ENCODE data around the gene CDKL4.

DNA sequence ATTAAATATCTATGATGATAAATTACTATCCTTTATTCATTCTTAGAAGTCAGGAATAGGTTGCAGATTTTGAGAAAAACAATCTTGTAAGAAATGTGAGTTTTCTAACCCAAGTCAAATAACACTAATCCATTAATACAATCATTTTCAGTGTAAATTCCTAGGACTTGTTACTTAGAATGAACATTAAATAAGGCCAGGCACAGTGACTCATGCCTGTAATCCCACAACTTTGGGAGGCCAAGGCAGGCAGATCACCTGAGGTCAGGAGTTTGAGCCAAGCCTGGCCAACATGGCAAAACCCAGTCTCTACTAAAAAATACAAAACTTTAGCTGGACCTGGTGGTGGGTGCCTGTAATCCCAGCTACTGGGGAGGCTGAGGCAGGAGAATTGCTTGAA, 45.8 kb upstream of the CDKL4 start:
- TF ChIP-seq, protein P1, sequence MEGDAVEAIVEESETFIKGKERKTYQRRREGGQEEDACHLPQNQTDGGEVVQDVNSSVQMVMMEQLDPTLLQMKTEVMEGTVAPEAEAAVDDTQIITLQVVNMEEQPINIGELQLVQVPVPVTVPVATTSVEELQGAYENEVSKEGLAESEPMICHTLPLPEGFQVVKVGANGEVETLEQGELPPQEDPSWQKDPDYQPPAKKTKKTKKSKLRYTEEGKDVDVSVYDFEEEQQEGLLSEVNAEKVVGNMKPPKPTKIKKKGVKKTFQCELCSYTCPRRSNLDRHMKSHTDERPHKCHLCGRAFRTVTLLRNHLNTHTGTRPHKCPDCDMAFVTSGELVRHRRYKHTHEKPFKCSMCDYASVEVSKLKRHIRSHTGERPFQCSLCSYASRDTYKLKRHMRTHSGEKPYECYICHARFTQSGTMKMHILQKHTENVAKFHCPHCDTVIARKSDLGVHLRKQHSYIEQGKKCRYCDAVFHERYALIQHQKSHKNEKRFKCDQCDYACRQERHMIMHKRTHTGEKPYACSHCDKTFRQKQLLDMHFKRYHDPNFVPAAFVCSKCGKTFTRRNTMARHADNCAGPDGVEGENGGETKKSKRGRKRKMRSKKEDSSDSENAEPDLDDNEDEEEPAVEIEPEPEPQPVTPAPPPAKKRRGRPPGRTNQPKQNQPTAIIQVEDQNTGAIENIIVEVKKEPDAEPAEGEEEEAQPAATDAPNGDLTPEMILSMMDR (IDR thresholded peaks at IDR 0.05), result no peak
- TF ChIP-seq POLR2A (IDR thresholded peaks at IDR 0.05), result no peak
